MCF 10A (cell line): ENCODE measurements around the gene FBXO7. TPM values are rescaled to one million over a fixed set of nuclear protein-coding genes. Genes with fewer than 3 reads are reported as not detected.

Experiments used
- BruUV-seq: library from RNA; stranded (reverse); fragments of 400-500 nt; replicated peaks from 2 replicates; lab custom pipeline; 2021; lab: Mats Ljungman, UMichigan
- CTCF ChIA-PET: fragments of 300-600 bp; sonication (Branson Sonifier 250); formaldehyde crosslinking; extraction: SDS; loops from one replicate; lab custom pipeline; 2021; ENCODE audit warnings: antibody characterized with exemption, inconsistent platforms; lab: Yijun Ruan, JAX
- POLR2A ChIA-PET: fragments of 300-600, 350-650 bp; sonication (Branson Sonifier 250); formaldehyde crosslinking; extraction: SDS; loops from one replicate; lab custom pipeline; 2020; ENCODE audit warnings: antibody characterized with exemption, inconsistent platforms; lab: Yijun Ruan, JAX
- DNase-seq: peaks from one replicate; pipeline ENCODE4 v3.0.0-alpha.2; 2018; ENCODE audit not compliant: unreplicated experiment
- H3K27ac Mint-ChIP-seq: one replicate; pipeline ENCODE4 v1.8.0; 2022; ENCODE audit warnings: mild to moderate bottlenecking, low read depth, mixed read lengths; ENCODE audit not compliant: unreplicated experiment
- H3K27me3 Mint-ChIP-seq: one replicate; pipeline ENCODE4 v1.8.0; 2022; ENCODE audit warnings: mixed read lengths; ENCODE audit not compliant: insufficient read depth, unreplicated experiment
- H3K36me3 Mint-ChIP-seq: one replicate; pipeline ENCODE4 v1.8.0; 2022; ENCODE audit warnings: mild to moderate bottlenecking, moderate library complexity, mixed read lengths; ENCODE audit not compliant: insufficient read depth, unreplicated experiment
- H3K4me1 Mint-ChIP-seq: one replicate; pipeline ENCODE4 v1.8.0; 2022; ENCODE audit warnings: mixed read lengths; ENCODE audit not compliant: insufficient read depth, unreplicated experiment
- H3K4me3 Mint-ChIP-seq: one replicate; pipeline ENCODE4 v1.8.0; 2022; ENCODE audit warnings: mild to moderate bottlenecking, moderate library complexity, mixed read lengths; ENCODE audit not compliant: unreplicated experiment
- H3K9me3 Mint-ChIP-seq: one replicate; pipeline ENCODE4 v1.8.0; 2022; ENCODE audit warnings: mixed read lengths; ENCODE audit not compliant: unreplicated experiment
- CTCF ChIP-seq: fragments of 200-600 bp; IDR thresholded peaks from one replicate; pipeline ENCODE4 v1.8.0; 2022; ENCODE audit warnings: antibody characterized with exemption, mild to moderate bottlenecking; ENCODE audit not compliant: unreplicated experiment
- intact Hi-C: fragments of 100-400 bp; cut with micrococcal nuclease; formaldehyde crosslinking; loops from 2 replicates; pipeline ENCODE4 v1.14.1; 2022
- total RNA-seq: library from RNA; stranded (reverse); gene quantifications from 2 replicates; pipeline ENCODE4 v1.2.3, GENCODE V29; 2022

FBXO7 gene
- total RNA-seq, 1 experiment from 2014 or later: 76.9 TPM

- no peak for TF ChIP-seq CTCF
- no peak overlapping the region for H3K27ac Mint-ChIP-seq
- ChIA-PET CTCF (interaction anchor here (0.7 kb wide), 1 partner anchor 11 kb away, joined by 3 read pairs; no protein-coding TSS in a partner anchor), POLR2A (interaction anchor here (0.6 to 0.7 kb wide), 2 partner anchors 16 to 47 kb away, joined by 3 read pairs; no protein-coding TSS in a partner anchor)
- no peaks in the 10 kb centered on the region for H3K27me3 Mint-ChIP-seq
- H3K36me3 Mint-ChIP-seq: peaks cover 4% of the 10 kb centered on the region
- no peak overlapping the region for H3K4me3 Mint-ChIP-seq
- H3K4me1 Mint-ChIP-seq: no peaks in the 10 kb centered on the region
- BruUV-seq: no TSS peak
- no peaks in the 10 kb centered on the region for H3K9me3 Mint-ChIP-seq
- intact Hi-C loops: no loop called here
- no peak for DNase-seq
Observed at GRCh38 chr22:32511776-32512175, 37.2 kb downstream of the FBXO7 start.

GRCh38 chr22:32512267-32512982, 37.8 kb downstream of the FBXO7 start:
- Mint-ChIP-seq H3K27me3 (no peaks in the 10 kb centered on the region), H3K36me3 (peaks cover 4% of the 10 kb centered on the region), H3K27ac (no peak overlapping the region), H3K9me3 (no peaks in the 10 kb centered on the region), H3K4me3 (no peak overlapping the region), H3K4me1 (no peaks in the 10 kb centered on the region)
- DNase-seq: no peak
- POLR2A ChIA-PET: interaction anchor here (0.7 kb wide), 1 partner anchor 16 kb away, joined by 3 read pairs; no protein-coding TSS in a partner anchor
- no TSS peak for BruUV-seq
- CTCF ChIA-PET: interaction anchor here (0.7 kb wide), 1 partner anchor 11 kb away, joined by 3 read pairs; no protein-coding TSS in a partner anchor
- TF ChIP-seq CTCF: no peak
- intact Hi-C loops: no loop called here

GRCh38 chr22:32515084-32515483, 40.5 kb downstream of the FBXO7 start:
- TF ChIP-seq CTCF: no peak
- CTCF ChIA-PET: interaction anchor here (0.8 kb wide), 2 partner anchors 290 to 486 kb away, joined by 3 read pairs; no protein-coding TSS in a partner anchor
- H3K36me3 Mint-ChIP-seq: no peaks in the 10 kb centered on the region

GRCh38 chr22:32517488-32517887, 42.9 kb downstream of the FBXO7 start:
- ChIA-PET CTCF (interaction anchor here (0.6 to 4.6 kb wide), 8 partner anchors 11 to 988 kb away, joined by 3 to 30 read pairs (median 4); no protein-coding TSS in a partner anchor), POLR2A (interaction anchor here (0.9 to 1.1 kb wide), 2 partner anchors 32 to 483 kb away, joined by 3 read pairs; no protein-coding TSS in a partner anchor)
- H3K27me3 Mint-ChIP-seq: no peaks in the 10 kb centered on the region
- intact Hi-C loops: no loop called here
- no TSS peak for BruUV-seq
- no peaks in the 10 kb centered on the region for H3K36me3 Mint-ChIP-seq
- no peaks in the 10 kb centered on the region for H3K4me1 Mint-ChIP-seq
- H3K4me3 Mint-ChIP-seq: no peak overlapping the region
- H3K27ac Mint-ChIP-seq: no peak overlapping the region
- no peak for DNase-seq
- no peaks in the 10 kb centered on the region for H3K9me3 Mint-ChIP-seq
- TF ChIP-seq CTCF: no peak

More at GRCh38 chr22:32515084-32515483, 40.5 kb downstream of the FBXO7 start:
- no TSS peak for BruUV-seq
- Mint-ChIP-seq H3K27ac (no peak overlapping the region), H3K27me3 (no peaks in the 10 kb centered on the region), H3K9me3 (no peaks in the 10 kb centered on the region), H3K4me3 (no peak overlapping the region), H3K4me1 (no peaks in the 10 kb centered on the region)
- intact Hi-C loops: no loop called here
- no peak for DNase-seq
- POLR2A ChIA-PET: no interaction called here
